ENCODE data around the gene EXOSC1. TPM values are rescaled to one million over a fixed set of nuclear protein-coding genes. Genes with fewer than 3 reads are reported as not detected.

Gene EXOSC1, protein sequence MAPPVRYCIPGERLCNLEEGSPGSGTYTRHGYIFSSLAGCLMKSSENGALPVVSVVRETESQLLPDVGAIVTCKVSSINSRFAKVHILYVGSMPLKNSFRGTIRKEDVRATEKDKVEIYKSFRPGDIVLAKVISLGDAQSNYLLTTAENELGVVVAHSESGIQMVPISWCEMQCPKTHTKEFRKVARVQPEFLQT
- 87.4 TPM for polyA plus RNA-seq (2013, experiment 1 of 2)
- polyA plus RNA-seq (2013, experiment 2 of 2): 87.3 TPM

DNA sequence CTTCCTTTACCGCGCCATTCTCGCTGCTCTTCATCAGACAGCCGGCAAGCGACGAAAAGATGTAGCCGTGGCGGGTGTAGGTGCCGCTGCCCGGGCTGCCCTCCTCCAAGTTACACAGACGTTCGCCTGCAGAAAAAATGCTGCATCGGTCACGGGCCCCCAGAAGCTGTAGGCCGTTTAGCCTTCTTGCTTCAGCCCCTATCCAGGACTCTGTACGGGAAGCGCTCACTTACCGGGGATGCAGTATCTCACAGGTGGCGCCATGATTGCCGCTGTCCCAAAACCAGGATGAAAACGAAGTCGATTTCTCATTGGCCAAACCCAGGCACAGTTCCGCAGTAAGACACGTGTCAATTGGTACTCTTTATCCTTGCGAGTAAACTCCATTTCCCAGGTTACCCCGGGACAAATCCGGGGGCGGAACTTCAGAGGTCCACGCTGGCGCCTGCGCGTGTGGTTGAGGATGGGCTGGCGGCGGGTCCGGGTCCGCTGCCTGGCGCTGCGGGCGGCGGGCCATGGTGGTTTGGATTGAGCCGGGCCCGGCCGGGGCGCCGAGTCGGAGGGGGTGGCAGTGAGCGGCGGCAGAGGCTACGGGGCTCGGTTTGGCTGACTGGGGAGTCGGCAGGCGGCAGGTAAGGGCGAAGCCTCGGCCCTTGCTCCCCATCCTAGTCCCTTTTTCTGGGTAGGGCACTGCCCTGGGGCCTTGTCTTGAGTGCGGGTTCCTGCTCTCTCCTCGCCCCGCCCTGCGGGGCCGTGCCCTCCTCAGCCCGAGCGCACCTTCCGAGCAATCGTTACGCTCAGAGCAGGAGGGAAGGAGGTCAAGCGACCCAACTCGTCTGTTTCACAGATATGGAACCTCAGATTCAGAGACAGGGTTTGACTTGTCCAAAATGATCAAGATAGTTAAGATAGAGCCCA is at the start of gene EXOSC1, which contains the start of gene ZDHHC16:
Gene EXOSC1, minus strand, starts transcription at position 285 of the 918 bp plus-strand sequence. Its CDS starts 21 bp downstream, at position 264.
Gene ZDHHC16, plus strand, starts transcription at position 454 of the 918 bp plus-strand sequence. CDS start 5,501 bp downstream, outside the sequence.
- H3K27ac ChIP-seq (ENCODE audit: low read depth, low read length): peak within 1 kb of the TSS; percentile 27

DNA sequence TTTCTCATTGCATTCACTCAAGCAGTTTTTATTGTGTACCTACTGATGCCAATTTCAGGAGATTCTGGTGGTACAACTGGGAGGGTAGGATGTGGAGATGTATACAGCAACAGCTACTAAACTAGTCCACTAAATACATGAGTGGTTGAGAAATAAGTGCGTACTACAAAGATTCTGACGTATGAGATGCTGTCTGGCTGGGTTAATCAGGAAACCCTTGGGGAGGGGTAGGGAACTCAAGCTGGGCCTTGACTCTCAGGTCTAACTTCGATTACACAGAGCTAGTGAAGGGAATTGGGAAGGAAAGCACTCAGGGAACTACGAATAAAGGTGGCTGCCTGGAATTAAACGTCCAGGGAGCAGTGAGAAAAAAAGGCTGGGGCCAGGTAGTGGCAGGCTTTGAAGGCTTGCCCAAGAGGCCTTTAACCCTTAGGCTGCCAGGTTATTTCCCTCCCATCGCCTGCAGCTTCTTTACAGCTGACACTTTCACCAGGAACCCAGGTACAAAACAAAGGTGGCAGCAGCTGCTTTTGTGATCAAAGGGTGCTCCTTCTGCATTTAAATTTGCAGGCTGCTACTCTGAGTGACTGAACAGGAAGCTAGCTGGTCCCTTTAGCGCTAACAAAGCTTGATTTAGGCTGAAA is 49.2 kb upstream of the EXOSC1 start:
- H2BK5ac ChIP-seq (ENCODE audit: low read length): no peak overlapping the region
- H2BK15ac ChIP-seq (replicated peaks; ENCODE audit: low read depth): no peak overlapping the region
- H3K27me3 ChIP-seq (ENCODE audit: insufficient read depth, low read length, poor library complexity): no peaks in the 10 kb centered on the region
- H3K79me2 ChIP-seq (ENCODE audit: control insufficient read depth, insufficient read depth, low read length): peaks cover 68% of the 10 kb centered on the region
- no peak overlapping the region for H2AK5ac ChIP-seq (ENCODE audit: low read length)
- H3K4me3 ChIP-seq (ENCODE audit: low read length): no peak overlapping the region
- H3K18ac ChIP-seq (ENCODE audit: low read length): no peak overlapping the region
- H3K23ac ChIP-seq (ENCODE audit: low read length): no peak overlapping the region
- H3K4ac ChIP-seq (ENCODE audit: low read depth, low read length): no peak overlapping the region
- H3K4me1 ChIP-seq (ENCODE audit: control insufficient read depth, low read depth, low read length): peaks cover 11% of the 10 kb centered on the region
- DNase-seq: peak; percentile 70
- peak overlapping the region; percentile 18 for H3K4me2 ChIP-seq (ENCODE audit: low read length)
- no CpG with 5 or more reads among the region's 7 CpGs for whole genome bisulfite sequencing (ENCODE audit: extremely low coverage, insufficient coverage, low lambda C conversion rate)
- peaks cover 13% of the 10 kb centered on the region for H3K79me1 ChIP-seq (ENCODE audit: low read length)
- H3K9ac ChIP-seq (ENCODE audit: low read length): peak overlapping the region; percentile 56
- H3K56ac ChIP-seq (ENCODE audit: low read length): peak overlapping the region; percentile 71
- H4K8ac ChIP-seq (ENCODE audit: low read depth, low read length): no peak overlapping the region
- no peak overlapping the region for H4K5ac ChIP-seq (ENCODE audit: low read length)
- no peak overlapping the region for H2BK120ac ChIP-seq (ENCODE audit: low read depth, low read length)
- H3K36me3 ChIP-seq (ENCODE audit: control insufficient read depth, insufficient read depth, low read length): no peaks in the 10 kb centered on the region
- H3K27ac ChIP-seq (ENCODE audit: low read depth, low read length): no peak overlapping the region

More for the DNA sequence above, at the start of gene EXOSC1, which contains the start of gene ZDHHC16:
- no peak within 1 kb of the TSS for H3K23ac ChIP-seq (ENCODE audit: low read length)
- H3K36me3 ChIP-seq (ENCODE audit: control insufficient read depth, insufficient read depth, low read length): no peaks in the 10 kb centered on the region
- no peaks in the 10 kb centered on the region for H3K4me1 ChIP-seq (ENCODE audit: control insufficient read depth, low read depth, low read length)
- no peak within 1 kb of the TSS for H2BK5ac ChIP-seq (ENCODE audit: low read length)
- no peak within 1 kb of the TSS for H2AK5ac ChIP-seq (ENCODE audit: low read length)
- peaks cover 19% of the 10 kb centered on the region for H3K79me1 ChIP-seq (ENCODE audit: low read length)
- H3K18ac ChIP-seq (ENCODE audit: low read length): peak within 1 kb of the TSS; percentile 83
- peak within 1 kb of the TSS; percentile 73 for H3K9ac ChIP-seq (ENCODE audit: low read length)
- no peak within 1 kb of the TSS for H4K5ac ChIP-seq (ENCODE audit: low read length)
- no CpG with 5 or more reads among the region's 66 CpGs for WGBS (ENCODE audit: extremely low coverage, insufficient coverage, low lambda C conversion rate)
- peak within 1 kb of the TSS; percentile 40 for H3K4ac ChIP-seq (ENCODE audit: low read depth, low read length)
- H3K27me3 ChIP-seq (ENCODE audit: insufficient read depth, low read length, poor library complexity): no peaks in the 10 kb centered on the region
- H2BK15ac ChIP-seq (replicated peaks; ENCODE audit: low read depth): no peak within 1 kb of the TSS
- H3K4me2 ChIP-seq (ENCODE audit: low read length): peak within 1 kb of the TSS; percentile 50
- peak within 1 kb of the TSS; percentile 89 for H3K56ac ChIP-seq (ENCODE audit: low read length)
- peaks cover 29% of the 10 kb centered on the region for H3K79me2 ChIP-seq (ENCODE audit: control insufficient read depth, insufficient read depth, low read length)
- peak; percentile 99 for DNase-seq
- H2BK120ac ChIP-seq (ENCODE audit: low read depth, low read length): no peak within 1 kb of the TSS
- peak within 1 kb of the TSS; percentile 95 for H4K8ac ChIP-seq (ENCODE audit: low read depth, low read length)
- peak within 1 kb of the TSS; percentile 58 for H3K4me3 ChIP-seq (ENCODE audit: low read length)

- H3K4ac ChIP-seq (ENCODE audit: low read depth, low read length): no peak overlapping the region
- no peak overlapping the region for H2BK5ac ChIP-seq (ENCODE audit: low read length)
- H2BK120ac ChIP-seq (ENCODE audit: low read depth, low read length): no peak overlapping the region
- H3K79me2 ChIP-seq (ENCODE audit: control insufficient read depth, insufficient read depth, low read length): peaks cover 75% of the 10 kb centered on the region
- no peak for DNase-seq
- H3K4me1 ChIP-seq (ENCODE audit: control insufficient read depth, low read depth, low read length): peaks cover 9% of the 10 kb centered on the region
- H3K18ac ChIP-seq (ENCODE audit: low read length): no peak overlapping the region
- H3K4me2 ChIP-seq (ENCODE audit: low read length): no peak overlapping the region
- no peak overlapping the region for H2BK15ac ChIP-seq (replicated peaks; ENCODE audit: low read depth)
- no peaks in the 10 kb centered on the region for H3K27me3 ChIP-seq (ENCODE audit: insufficient read depth, low read length, poor library complexity)
- no peak overlapping the region for H2AK5ac ChIP-seq (ENCODE audit: low read length)
- no peak overlapping the region for H3K56ac ChIP-seq (ENCODE audit: low read length)
- no peak overlapping the region for H3K23ac ChIP-seq (ENCODE audit: low read length)
- WGBS (ENCODE audit: extremely low coverage, insufficient coverage, low lambda C conversion rate): no CpG with 5 or more reads among the region's 2 CpGs
- no peak overlapping the region for H3K4me3 ChIP-seq (ENCODE audit: low read length)
- no peak overlapping the region for H4K8ac ChIP-seq (ENCODE audit: low read depth, low read length)
- peaks cover 16% of the 10 kb centered on the region for H3K79me1 ChIP-seq (ENCODE audit: low read length)
- H3K27ac ChIP-seq (ENCODE audit: low read depth, low read length): no peak overlapping the region
- no peak overlapping the region for H4K5ac ChIP-seq (ENCODE audit: low read length)
- no peak overlapping the region for H3K9ac ChIP-seq (ENCODE audit: low read length)
- H3K36me3 ChIP-seq (ENCODE audit: control insufficient read depth, insufficient read depth, low read length): no peaks in the 10 kb centered on the region
Measured at GRCh38 chr10:97494151-97494550, 48.3 kb upstream of the EXOSC1 start.

GRCh38 chr10:97490592-97490991 is 44.8 kb upstream of the EXOSC1 start:
- H2BK5ac ChIP-seq (ENCODE audit: low read length): no peak overlapping the region
- no peaks in the 10 kb centered on the region for H3K27me3 ChIP-seq (ENCODE audit: insufficient read depth, low read length, poor library complexity)
- H3K79me2 ChIP-seq (ENCODE audit: control insufficient read depth, insufficient read depth, low read length): peaks cover 66% of the 10 kb centered on the region
- H3K27ac ChIP-seq (ENCODE audit: low read depth, low read length): no peak overlapping the region
- H3K36me3 ChIP-seq (ENCODE audit: control insufficient read depth, insufficient read depth, low read length): no peaks in the 10 kb centered on the region
- no CpG with 5 or more reads among the region's 2 CpGs for WGBS (ENCODE audit: extremely low coverage, insufficient coverage, low lambda C conversion rate)
- H3K79me1 ChIP-seq (ENCODE audit: low read length): peaks cover 10% of the 10 kb centered on the region
- no peak for DNase-seq
- H2AK5ac ChIP-seq (ENCODE audit: low read length): no peak overlapping the region
- no peak overlapping the region for H3K4ac ChIP-seq (ENCODE audit: low read depth, low read length)
- H3K18ac ChIP-seq (ENCODE audit: low read length): no peak overlapping the region
- H2BK120ac ChIP-seq (ENCODE audit: low read depth, low read length): no peak overlapping the region
- H2BK15ac ChIP-seq (replicated peaks; ENCODE audit: low read depth): no peak overlapping the region
- H4K5ac ChIP-seq (ENCODE audit: low read length): no peak overlapping the region
- no peak overlapping the region for H3K4me2 ChIP-seq (ENCODE audit: low read length)
- H3K4me1 ChIP-seq (ENCODE audit: control insufficient read depth, low read depth, low read length): peaks cover 7% of the 10 kb centered on the region
- no peak overlapping the region for H3K23ac ChIP-seq (ENCODE audit: low read length)
- no peak overlapping the region for H3K56ac ChIP-seq (ENCODE audit: low read length)
- no peak overlapping the region for H3K9ac ChIP-seq (ENCODE audit: low read length)
- H3K4me3 ChIP-seq (ENCODE audit: low read length): no peak overlapping the region
- no peak overlapping the region for H4K8ac ChIP-seq (ENCODE audit: low read depth, low read length)

- Histone ChIP-seq H2BK120ac (ENCODE audit: low read depth, low read length) (no peak overlapping the region), H2BK5ac (ENCODE audit: low read length) (no peak overlapping the region), H3K4me2 (ENCODE audit: low read length) (no peak overlapping the region), H2AK5ac (ENCODE audit: low read length) (no peak overlapping the region), H4K8ac (ENCODE audit: low read depth, low read length) (no peak overlapping the region), H3K4ac (ENCODE audit: low read depth, low read length) (no peak overlapping the region), H4K5ac (ENCODE audit: low read length) (no peak overlapping the region), H3K79me2 (ENCODE audit: control insufficient read depth, insufficient read depth, low read length) (peaks cover 26% of the 10 kb centered on the region), H3K79me1 (ENCODE audit: low read length) (peaks cover 6% of the 10 kb centered on the region), H3K27me3 (ENCODE audit: insufficient read depth, low read length, poor library complexity) (no peaks in the 10 kb centered on the region), H3K56ac (ENCODE audit: low read length) (no peak overlapping the region), H3K4me3 (ENCODE audit: low read length) (no peak overlapping the region), H3K18ac (ENCODE audit: low read length) (no peak overlapping the region), H2BK15ac (replicated peaks; ENCODE audit: low read depth) (no peak overlapping the region), H3K4me1 (ENCODE audit: control insufficient read depth, low read depth, low read length) (no peaks in the 10 kb centered on the region), H3K23ac (ENCODE audit: low read length) (no peak overlapping the region), H3K36me3 (ENCODE audit: control insufficient read depth, insufficient read depth, low read length) (no peaks in the 10 kb centered on the region), H3K9ac (ENCODE audit: low read length) (no peak overlapping the region), H3K27ac (ENCODE audit: low read depth, low read length) (no peak overlapping the region)
- DNase-seq: no peak
- WGBS (ENCODE audit: extremely low coverage, insufficient coverage, low lambda C conversion rate): no CpG with 5 or more reads among the region's 4 CpGs
Measured at GRCh38 chr10:97485647-97486281, 40.0 kb upstream of the EXOSC1 start.

Data from mesendoderm (in vitro differentiated cells).